H54 (cell line): ENCODE measurements around the gene LARP7.
"Not testable (repeated sequence)": the region's sequence is repeated elsewhere in the genome, so short reads cannot be mapped to it uniquely, and the experiment has no call there.

Experiments used
- DNase-seq: peaks from one replicate; pipeline ENCODE4 v3.0.0; 2011; ENCODE audit warnings: low spot score, mixed read lengths; ENCODE audit not compliant: insufficient read length
- FAIRE-seq: peaks from 3 replicates; lab custom pipeline; 2011; peaks lifted over from hg19 to GRCh38; lab: Jason Lieb, UNC
- POLR2A ChIP-seq: IDR thresholded peaks from 2 replicates; pipeline ENCODE4 v1.6.1; 2011; ENCODE audit warnings: low read depth, mild to moderate bottlenecking, low read length

Gene LARP7

DNA sequence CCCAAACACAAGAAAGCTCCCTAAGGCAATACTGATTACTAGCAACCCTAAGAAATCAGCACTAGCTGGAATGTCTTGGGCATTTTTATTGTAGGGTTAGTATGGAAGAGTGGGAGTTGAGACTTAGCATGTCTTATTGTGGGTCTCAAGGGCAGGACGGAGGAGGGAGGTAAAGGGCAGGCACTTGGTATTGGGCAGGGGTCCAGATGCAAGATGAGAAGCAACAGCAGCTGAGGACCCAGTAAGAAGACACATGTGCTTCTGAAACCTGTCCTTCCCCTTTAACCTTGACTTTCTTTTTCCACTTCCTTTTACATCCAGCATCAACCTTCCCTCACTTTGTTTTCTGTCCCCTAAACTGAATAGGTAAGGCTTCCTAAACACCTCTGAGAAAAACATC, 37.4 kb downstream of the LARP7 start:
- FAIRE-seq (no peak), DNase-seq (no peak)
- no peak for TF ChIP-seq POLR2A

DNA sequence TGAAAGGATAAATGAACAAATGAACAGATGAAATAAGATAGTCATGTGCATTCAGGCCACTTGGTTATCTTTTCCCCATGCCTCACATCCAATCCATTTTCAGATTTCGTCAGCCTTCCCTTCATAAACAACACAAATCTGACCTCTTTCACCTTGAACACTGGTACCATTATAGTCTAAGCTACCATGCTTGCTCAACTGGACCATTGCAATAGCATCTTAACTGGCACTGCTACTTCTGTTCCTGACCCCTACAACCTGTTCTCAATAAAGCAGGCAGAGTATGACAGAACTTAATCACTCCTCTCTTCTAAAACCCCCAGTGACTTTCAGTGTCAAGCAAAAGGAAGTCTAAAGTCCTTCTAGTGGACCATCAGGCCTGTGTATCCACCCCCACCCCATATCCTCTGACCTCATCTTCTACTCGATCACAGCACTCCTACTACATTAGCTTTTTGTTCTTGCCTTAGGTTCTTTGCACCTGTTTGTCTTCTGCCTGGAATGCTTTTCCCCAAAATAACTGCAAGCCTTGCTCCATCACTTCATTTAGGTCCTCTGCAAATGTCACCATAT, 40.7 kb downstream of the LARP7 start:
- DNase-seq (no peak), FAIRE-seq (no peak)

DNA sequence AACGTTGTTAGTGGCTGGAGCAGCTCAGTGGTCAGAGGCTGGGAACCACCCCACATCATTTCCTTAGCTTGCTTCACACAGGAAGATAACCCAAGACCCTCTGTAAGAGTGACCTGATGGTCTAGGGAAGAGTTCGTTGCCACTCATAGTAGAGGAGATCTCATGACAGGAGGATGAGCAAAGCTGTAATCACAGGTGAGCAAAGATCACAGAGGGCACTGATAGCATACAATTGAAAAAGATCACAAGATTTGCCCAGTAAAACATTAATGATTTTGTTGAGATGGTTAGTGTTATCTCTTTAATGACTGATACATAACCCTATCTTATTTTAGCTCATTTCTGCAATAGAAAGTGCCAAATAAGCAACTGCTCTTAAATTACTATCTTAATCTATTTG, 44.1 kb downstream of the LARP7 start:
- DNase-seq (no peak), FAIRE-seq (no peak)
- no peak for TF ChIP-seq POLR2A

More for the DNA sequence above, 40.7 kb downstream of the LARP7 start:
- no peak for TF ChIP-seq POLR2A

DNA sequence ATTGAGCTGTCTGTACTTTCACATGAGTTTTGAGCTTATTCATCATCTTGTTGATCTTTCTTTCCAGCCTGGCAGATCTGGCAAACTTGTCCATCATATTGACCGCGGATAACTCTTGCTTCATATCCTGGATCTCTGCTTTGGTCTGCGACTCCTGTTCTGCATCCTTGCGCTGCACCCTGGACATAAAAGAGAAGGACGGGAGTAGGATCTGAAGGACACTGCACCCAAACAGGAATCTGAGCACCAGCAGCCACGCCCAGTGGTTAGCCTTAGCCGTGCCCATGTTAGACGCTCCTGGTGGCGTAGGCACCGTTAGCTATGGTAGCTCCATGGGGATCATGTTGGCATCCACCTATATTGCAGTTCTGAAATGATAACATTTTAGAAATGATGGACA, 56.6 kb downstream of the LARP7 start:
- FAIRE-seq (no peak), DNase-seq (no peak)
- TF ChIP-seq POLR2A = no peak

DNA sequence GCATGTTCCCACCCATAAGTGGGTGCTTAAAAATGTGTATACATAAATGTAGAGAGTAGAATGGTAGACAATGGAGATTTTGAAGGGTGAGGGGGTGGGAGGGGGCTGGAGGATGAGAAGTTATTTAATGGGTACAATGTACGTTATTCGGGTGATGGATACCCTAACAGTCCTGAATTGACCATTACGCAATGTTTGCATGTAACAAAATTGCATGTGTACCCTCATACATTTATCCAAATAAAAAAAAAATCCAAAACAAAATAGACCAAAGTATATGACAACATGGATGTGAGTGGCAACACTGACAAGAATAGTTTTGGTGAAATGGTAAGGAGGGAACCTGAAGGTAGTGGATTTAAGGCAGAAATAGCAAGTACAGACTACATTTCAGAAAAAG, 63.7 kb downstream of the LARP7 start:
- FAIRE-seq (no peak), DNase-seq (no peak)
- TF ChIP-seq POLR2A = no peak

DNA sequence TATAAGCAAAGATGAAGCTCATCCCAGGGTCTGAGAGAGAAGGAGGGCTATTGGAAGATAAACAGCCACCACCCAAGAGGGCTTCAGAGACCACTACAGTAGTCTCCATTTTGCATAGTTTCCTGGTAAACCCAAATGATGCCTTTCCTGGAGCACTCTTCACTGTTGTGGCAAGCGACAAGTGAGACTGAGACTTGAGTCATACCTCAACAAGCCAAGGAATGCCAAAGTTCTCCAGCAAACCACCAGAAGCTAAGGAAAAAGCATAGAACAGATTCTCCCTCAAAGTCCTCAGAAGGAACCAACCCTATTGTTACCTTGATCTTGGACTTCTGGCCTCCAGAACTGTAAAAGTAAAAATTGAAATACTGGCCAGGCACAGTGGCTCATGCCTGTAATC, 65.9 kb downstream of the LARP7 start:
- FAIRE-seq = no peak
- DNase-seq = no peak
- no peak for TF ChIP-seq POLR2A

DNA sequence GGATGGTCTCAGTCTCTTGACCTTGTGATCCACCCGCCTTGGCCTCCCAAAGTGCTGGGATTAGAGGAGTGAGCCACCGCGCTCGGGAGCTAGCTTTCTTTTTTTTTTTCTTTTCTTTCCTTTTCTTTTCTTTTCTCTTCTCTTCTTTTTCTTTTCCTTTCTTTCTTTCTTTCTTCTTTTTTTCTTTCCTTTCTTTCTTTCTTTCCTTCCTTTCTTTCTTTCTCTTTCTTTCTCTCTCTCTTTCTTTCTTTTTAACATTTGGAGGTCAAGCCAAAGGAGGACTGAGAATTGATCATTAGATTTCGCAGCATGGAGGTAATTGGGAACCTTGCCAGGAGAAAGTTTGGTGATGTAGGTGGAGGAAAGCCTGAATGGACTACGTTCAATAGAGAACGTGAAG, 67.4 kb downstream of the LARP7 start:
- no peak for TF ChIP-seq POLR2A
- no peak for FAIRE-seq
- no peak for DNase-seq

DNA sequence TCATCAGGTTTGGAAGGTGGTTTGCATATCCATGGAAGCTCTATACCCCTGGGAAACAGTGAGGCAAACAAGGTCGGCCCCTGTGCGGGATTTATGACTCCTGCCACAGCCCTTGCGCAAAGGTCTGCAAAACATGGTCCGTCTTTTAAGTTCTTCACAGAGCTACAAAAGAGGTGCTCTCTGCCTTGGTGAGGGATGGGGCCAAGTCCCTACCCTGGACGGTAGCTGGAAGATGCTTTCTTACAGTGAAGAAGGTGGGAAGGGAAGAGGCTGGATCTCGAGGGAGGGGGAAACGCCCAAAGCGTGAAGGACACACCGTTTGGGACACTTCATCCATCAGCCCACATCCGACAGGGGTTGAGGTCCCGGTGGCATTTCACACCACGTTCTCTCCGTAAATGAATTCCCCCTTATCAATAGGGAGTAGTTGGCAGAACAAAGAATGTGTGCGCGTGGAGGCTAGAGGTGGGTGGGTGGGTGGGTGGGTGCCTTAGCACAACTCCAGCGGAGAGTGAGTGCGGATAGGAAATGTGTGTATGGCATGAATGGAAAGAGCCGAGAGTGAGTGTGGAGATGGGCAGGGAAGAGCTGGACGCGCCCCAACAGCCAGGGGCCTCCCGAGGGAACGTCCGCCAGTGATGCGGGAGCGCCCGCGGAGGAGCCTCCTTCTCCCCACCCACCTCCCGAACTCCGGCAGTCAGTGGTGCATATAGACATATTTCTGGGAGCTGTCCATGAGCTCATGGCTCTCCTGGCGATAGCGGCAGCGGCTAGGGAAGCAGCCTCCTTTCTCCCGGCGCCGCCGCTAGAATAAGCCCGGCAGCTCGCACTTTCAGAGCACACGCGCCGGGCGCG, 68.3 kb downstream of the LARP7 start:
- TF ChIP-seq POLR2A = no peak
- DNase-seq (peak; percentile 45), FAIRE-seq (no peak)

DNA sequence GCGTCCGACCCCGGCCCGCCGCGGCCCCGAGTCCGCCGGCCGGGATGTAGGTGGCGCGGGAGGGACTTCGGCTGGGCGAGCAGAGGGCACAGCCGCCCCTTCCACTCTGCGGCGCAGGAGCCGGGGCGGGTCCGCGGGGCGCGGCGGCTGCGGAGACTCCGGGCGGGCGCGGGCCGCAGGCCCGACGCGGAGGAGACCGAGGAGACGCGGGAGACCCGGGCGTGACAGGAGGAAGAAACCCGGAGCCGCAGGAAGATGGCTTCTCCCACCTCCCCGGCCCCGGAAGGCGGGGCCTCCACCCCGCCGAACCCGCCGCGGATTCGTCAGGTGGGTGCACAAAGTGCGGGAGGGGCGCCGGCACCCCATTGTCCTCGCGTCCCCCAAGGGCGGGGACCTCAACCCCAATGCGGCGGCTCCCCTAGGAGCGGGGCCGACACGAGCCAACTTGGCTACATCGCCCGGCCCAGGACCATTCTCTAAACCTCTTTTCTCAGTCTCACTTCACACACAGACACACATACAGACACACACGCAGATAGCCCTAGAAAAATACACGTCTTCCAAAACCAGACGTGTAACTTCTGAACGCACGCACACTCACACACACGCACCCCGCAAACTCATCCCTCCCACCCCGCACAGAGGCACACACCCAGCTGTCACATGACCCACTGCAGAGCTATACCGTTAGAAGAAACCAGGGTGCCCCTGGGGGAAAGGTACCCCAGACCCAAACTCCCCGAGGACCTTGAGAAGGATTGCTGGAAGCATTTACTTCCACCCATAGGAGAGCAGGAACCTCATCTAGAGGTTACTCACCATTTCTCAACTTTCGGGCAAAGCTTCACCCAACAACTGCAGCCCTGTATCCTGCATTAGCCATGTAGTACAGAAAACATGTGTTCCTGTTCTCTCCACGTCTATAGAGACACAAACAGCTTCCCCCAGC, 69.2 kb downstream of the LARP7 start:
- FAIRE-seq = not testable (repeated sequence)

DNA sequence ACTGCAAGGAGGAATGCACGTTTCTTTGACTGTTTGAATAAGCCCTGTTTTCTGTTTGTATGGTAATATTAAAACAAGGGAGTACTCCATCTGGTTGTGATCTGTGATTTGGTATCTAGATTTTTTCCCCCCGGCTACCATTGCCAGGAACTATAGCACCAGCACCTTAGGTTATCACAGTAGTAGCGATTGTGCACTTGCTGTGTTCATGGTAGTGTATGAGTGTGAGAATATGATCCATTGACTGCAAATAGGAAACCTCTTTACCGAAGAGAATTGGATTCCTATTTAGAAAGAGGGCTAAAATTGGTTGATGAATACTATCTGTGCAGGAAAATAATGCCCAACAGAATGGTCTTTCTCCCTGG, 69.9 kb downstream of the LARP7 start:
- FAIRE-seq (no peak), DNase-seq (no peak)
- TF ChIP-seq POLR2A = no peak

More for the DNA sequence above, 69.2 kb downstream of the LARP7 start:
- not testable (repeated sequence) for DNase-seq
